SK-N-MC (cell line): ENCODE data around the gene DNAJC12.

Source experiments
- EZH2 ChIP-seq: fragments of 200-600 bp; sonication (generic); IDR thresholded peaks from one replicate; pipeline ENCODE4 v1.6.1; 2017; ENCODE audit warnings: antibody characterized with exemption
- FOXP2 ChIP-seq: optimal IDR thresholded peaks from 2 replicates; pipeline ENCODE3; 2011; ENCODE audit warnings: mild to moderate bottlenecking, moderate library complexity; ENCODE audit not compliant: insufficient read depth; ENCODE audit errors: extremely low read length, control extremely low read depth
- POLR2AphosphoS5 ChIP-seq: IDR thresholded peaks from 2 replicates; pipeline ENCODE4 v1.6.1; 2012; ENCODE audit warnings: mild to moderate bottlenecking, low read depth, low read length, borderline replicate concordance

DNA sequence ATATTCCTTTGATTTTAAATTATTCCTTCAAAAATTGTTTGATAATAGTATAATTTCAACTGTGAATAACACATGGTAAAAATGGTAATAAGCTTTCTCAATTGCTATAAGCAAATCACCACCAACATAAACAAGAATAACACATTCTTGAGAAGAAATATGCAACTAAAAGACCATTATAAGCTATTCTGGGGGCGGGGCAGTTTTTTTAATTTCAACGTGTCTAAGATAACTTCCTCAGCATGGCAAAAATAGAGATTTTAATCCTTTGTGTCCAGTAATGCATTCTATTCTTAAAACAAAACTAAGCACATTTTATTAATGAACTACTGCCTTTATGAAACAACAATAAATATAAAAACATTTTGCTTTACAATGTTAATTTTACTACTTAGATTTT lies 1.5 kb downstream of the DNAJC12 start:
- no peak for TF ChIP-seq POLR2AphosphoS5
- no peak for TF ChIP-seq EZH2
- TF ChIP-seq FOXP2: no peak
